ENCODE results near the gene TMEFF2. TPM values are rescaled to one million over a fixed set of nuclear protein-coding genes. Genes with fewer than 3 reads are reported as not detected.

TMEFF2 gene
- total RNA-seq, 1 donor from 2014 or later: 23.9 TPM

DNA sequence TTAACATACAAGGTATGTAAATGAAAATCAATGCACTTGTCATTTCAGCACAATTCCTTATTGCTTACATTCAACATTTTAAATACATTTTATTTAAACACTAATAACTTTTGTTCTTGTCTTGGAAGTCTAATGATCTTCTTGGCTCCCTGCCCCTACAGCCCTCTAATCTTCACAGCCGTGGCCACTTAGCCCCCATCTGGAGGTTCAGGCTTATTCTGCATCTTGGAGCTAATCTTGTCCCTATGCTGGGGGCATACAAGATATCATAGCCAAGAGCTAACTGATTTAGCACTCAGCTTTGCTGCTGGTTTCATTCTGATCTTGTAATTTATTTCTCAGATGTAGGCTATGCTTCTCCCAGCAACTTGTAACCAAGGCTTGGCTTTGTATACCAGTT lies 140.8 kb downstream of the TMEFF2 start:
- TF ChIP-seq, protein P1, sequence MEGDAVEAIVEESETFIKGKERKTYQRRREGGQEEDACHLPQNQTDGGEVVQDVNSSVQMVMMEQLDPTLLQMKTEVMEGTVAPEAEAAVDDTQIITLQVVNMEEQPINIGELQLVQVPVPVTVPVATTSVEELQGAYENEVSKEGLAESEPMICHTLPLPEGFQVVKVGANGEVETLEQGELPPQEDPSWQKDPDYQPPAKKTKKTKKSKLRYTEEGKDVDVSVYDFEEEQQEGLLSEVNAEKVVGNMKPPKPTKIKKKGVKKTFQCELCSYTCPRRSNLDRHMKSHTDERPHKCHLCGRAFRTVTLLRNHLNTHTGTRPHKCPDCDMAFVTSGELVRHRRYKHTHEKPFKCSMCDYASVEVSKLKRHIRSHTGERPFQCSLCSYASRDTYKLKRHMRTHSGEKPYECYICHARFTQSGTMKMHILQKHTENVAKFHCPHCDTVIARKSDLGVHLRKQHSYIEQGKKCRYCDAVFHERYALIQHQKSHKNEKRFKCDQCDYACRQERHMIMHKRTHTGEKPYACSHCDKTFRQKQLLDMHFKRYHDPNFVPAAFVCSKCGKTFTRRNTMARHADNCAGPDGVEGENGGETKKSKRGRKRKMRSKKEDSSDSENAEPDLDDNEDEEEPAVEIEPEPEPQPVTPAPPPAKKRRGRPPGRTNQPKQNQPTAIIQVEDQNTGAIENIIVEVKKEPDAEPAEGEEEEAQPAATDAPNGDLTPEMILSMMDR (IDR thresholded peaks at IDR 0.05; ENCODE audit: partially characterized antibody, unreplicated experiment): no peak
- H3K4me1 Mint-ChIP-seq (ENCODE audit: low read depth, unreplicated experiment): peaks cover 30% of the 10 kb centered on the region
- DNase-seq: no peak
- no peak overlapping the region for H3K4me3 Mint-ChIP-seq (ENCODE audit: unreplicated experiment)
- peaks cover 6% of the 10 kb centered on the region for H3K27me3 Mint-ChIP-seq (ENCODE audit: unreplicated experiment)
- no peaks in the 10 kb centered on the region for H3K9me3 Mint-ChIP-seq (ENCODE audit: unreplicated experiment)
- H3K27ac Mint-ChIP-seq (ENCODE audit: unreplicated experiment): no peak overlapping the region
- no peaks in the 10 kb centered on the region for H3K36me3 Mint-ChIP-seq (ENCODE audit: unreplicated experiment)

DNA sequence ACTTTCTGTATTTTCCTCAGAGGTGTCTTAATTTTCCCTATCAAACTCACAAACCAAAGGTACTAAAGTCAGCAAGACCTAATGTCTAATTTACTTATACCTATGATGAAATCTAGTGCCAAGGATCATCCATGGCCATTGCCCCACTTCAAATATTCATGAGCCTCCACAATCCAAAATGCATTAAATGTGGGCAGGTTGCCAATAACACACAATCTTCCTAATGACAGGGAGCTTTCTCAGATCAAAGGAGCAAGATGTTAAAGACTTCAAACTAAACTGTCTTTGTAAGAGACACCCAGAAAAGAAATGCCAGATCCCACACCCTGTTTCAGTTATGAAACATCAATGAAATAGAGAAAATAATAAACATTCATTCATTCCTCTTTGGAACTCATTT lies 143.2 kb downstream of the TMEFF2 start:
- H3K9me3 Mint-ChIP-seq (ENCODE audit: unreplicated experiment): no peaks in the 10 kb centered on the region
- peaks cover 6% of the 10 kb centered on the region for H3K27me3 Mint-ChIP-seq (ENCODE audit: unreplicated experiment)
- TF ChIP-seq, protein P1 (IDR thresholded peaks at IDR 0.05; ENCODE audit: partially characterized antibody, unreplicated experiment): no peak
- H3K36me3 Mint-ChIP-seq (ENCODE audit: unreplicated experiment): no peaks in the 10 kb centered on the region
- H3K4me3 Mint-ChIP-seq (ENCODE audit: unreplicated experiment): no peak overlapping the region
- peak overlapping the region; percentile 12 for H3K27ac Mint-ChIP-seq (ENCODE audit: unreplicated experiment)
- peaks cover 21% of the 10 kb centered on the region for H3K4me1 Mint-ChIP-seq (ENCODE audit: low read depth, unreplicated experiment)
- no peak for DNase-seq

- Mint-ChIP-seq H3K27me3 (ENCODE audit: unreplicated experiment) (peaks cover 6% of the 10 kb centered on the region), H3K27ac (ENCODE audit: unreplicated experiment) (no peak overlapping the region), H3K4me1 (ENCODE audit: low read depth, unreplicated experiment) (peaks cover 16% of the 10 kb centered on the region), H3K9me3 (ENCODE audit: unreplicated experiment) (no peaks in the 10 kb centered on the region), H3K4me3 (ENCODE audit: unreplicated experiment) (no peak overlapping the region), H3K36me3 (ENCODE audit: unreplicated experiment) (no peaks in the 10 kb centered on the region)
- no peak for DNase-seq
- TF ChIP-seq, protein P1 (IDR thresholded peaks at IDR 0.05; ENCODE audit: partially characterized antibody, unreplicated experiment): no peak
Measured at GRCh38 chr2:192049362-192049761, 145.4 kb downstream of the TMEFF2 start.

- Mint-ChIP-seq H3K4me1 (ENCODE audit: low read depth, unreplicated experiment) (peaks cover 11% of the 10 kb centered on the region), H3K9me3 (ENCODE audit: unreplicated experiment) (no peaks in the 10 kb centered on the region), H3K27me3 (ENCODE audit: unreplicated experiment) (peaks cover 4% of the 10 kb centered on the region), H3K27ac (ENCODE audit: unreplicated experiment) (no peak overlapping the region), H3K4me3 (ENCODE audit: unreplicated experiment) (no peak overlapping the region), H3K36me3 (ENCODE audit: unreplicated experiment) (no peaks in the 10 kb centered on the region)
- TF ChIP-seq, protein P1 (IDR thresholded peaks at IDR 0.05; ENCODE audit: partially characterized antibody, unreplicated experiment): no peak
- no peak for DNase-seq
Measured at GRCh38 chr2:192047315-192048107, 147.2 kb downstream of the TMEFF2 start.

DNA sequence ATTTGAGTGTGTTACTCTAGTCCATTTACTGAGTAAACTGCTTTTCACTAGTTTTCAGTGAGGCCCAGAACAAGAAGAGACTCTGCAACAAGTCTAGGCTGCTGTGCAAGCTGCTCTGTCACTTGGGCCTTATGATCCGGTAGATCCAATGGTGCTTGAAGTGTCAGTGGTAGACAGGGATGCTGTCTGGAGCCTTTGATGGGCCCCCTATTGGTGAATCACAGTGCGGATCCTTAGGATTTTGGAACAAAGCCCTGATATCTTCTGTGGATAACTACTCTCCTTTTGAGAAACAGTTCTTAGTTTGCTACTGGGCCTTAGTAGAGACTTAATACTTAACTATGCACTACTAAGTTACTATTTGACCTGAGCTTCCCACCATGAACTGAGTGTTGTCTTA lies 150.2 kb downstream of the TMEFF2 start:
- H3K4me3 Mint-ChIP-seq (ENCODE audit: unreplicated experiment): no peak overlapping the region
- peaks cover 4% of the 10 kb centered on the region for H3K27me3 Mint-ChIP-seq (ENCODE audit: unreplicated experiment)
- H3K4me1 Mint-ChIP-seq (ENCODE audit: low read depth, unreplicated experiment): no peaks in the 10 kb centered on the region
- H3K36me3 Mint-ChIP-seq (ENCODE audit: unreplicated experiment): no peaks in the 10 kb centered on the region
- TF ChIP-seq, protein P1 (IDR thresholded peaks at IDR 0.05; ENCODE audit: partially characterized antibody, unreplicated experiment): no peak
- H3K9me3 Mint-ChIP-seq (ENCODE audit: unreplicated experiment): no peaks in the 10 kb centered on the region
- no peak overlapping the region for H3K27ac Mint-ChIP-seq (ENCODE audit: unreplicated experiment)
- no peak for DNase-seq

All from glutamatergic neuron (in vitro differentiated cells).